GM12874 (cell line): ENCODE measurements around the gene FURIN.

Experiments
- TF ChIP-seq, protein P1 (sequence below): IDR thresholded peaks from 2 replicates; pipeline ENCODE4 v1.5.1; 2011; ENCODE audit warnings: low read depth, mild to moderate bottlenecking, control low read depth, low read length, moderate library complexity; ENCODE audit not compliant: insufficient read depth

Gene FURIN

DNA sequence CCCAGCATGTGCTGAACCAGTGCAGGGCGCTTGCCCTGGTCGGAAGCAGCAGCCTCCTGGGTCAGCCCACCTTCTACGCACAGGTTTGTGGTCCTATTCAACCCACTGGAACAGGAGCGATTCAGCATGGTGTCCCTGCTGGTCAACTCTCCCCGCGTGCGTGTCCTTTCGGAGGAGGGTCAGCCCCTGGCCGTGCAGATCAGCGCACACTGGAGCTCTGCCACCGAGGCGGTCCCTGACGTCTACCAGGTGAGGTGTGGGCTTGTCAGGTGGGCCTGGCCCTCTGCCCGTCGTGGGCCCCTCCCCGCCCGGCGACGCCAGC is 42.9 kb downstream of the FURIN start:
- TF ChIP-seq, protein P1, sequence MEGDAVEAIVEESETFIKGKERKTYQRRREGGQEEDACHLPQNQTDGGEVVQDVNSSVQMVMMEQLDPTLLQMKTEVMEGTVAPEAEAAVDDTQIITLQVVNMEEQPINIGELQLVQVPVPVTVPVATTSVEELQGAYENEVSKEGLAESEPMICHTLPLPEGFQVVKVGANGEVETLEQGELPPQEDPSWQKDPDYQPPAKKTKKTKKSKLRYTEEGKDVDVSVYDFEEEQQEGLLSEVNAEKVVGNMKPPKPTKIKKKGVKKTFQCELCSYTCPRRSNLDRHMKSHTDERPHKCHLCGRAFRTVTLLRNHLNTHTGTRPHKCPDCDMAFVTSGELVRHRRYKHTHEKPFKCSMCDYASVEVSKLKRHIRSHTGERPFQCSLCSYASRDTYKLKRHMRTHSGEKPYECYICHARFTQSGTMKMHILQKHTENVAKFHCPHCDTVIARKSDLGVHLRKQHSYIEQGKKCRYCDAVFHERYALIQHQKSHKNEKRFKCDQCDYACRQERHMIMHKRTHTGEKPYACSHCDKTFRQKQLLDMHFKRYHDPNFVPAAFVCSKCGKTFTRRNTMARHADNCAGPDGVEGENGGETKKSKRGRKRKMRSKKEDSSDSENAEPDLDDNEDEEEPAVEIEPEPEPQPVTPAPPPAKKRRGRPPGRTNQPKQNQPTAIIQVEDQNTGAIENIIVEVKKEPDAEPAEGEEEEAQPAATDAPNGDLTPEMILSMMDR, result no peak

DNA sequence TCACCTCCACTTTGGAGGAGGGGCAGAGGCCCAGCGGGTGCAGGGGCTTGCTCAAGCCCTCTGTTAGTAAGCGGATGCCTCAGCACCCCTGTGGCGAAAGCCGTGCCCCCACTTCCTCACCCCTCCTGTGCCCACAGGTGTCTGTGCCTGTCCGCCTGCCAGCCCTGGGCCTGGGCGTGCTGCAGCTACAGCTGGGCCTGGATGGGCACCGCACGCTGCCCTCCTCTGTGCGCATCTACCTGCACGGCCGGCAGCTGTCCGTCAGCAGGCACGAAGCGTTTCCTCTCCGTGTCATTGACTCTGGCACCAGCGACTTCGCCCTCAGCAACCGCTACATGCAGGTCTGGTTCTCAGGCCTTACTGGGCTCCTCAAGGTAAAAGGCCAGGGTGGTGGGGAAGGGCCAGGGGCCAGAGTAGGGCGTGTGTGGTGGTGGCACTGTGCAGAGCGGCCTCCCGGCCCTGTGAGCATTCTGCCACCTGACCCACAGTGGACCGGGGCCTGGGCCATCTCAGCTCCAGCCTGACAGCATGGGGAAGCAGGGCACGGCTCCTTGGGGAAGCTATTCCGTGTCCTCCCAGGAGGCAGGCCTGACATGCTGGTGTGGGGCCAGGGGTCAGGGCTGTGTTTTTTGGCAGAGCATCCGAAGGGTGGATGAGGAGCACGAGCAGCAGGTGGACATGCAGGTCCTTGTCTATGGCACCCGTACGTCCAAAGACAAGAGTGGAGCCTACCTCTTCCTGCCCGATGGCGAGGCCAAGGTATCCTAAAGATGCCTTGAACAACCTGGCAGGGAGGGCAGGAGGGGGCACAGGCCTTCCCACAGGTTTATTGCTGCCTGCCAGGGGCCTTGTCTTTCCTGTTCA is 43.8 kb downstream of the FURIN start:
- TF ChIP-seq, protein P1, result no peak

DNA sequence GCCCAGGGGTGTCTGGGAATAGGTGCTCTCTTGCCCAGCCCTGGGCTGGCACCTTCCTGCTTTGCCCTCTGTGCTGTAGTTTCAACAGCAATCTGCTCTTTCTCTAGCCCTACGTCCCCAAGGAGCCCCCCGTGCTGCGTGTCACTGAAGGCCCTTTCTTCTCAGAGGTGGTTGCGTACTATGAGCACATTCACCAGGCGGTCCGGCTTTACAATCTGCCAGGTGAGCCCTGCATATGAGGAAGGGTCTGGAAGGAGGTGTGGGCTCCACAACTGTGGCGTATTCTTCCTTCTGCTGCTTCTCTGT is 44.3 kb downstream of the FURIN start:
- TF ChIP-seq, protein P1, result no peak

DNA sequence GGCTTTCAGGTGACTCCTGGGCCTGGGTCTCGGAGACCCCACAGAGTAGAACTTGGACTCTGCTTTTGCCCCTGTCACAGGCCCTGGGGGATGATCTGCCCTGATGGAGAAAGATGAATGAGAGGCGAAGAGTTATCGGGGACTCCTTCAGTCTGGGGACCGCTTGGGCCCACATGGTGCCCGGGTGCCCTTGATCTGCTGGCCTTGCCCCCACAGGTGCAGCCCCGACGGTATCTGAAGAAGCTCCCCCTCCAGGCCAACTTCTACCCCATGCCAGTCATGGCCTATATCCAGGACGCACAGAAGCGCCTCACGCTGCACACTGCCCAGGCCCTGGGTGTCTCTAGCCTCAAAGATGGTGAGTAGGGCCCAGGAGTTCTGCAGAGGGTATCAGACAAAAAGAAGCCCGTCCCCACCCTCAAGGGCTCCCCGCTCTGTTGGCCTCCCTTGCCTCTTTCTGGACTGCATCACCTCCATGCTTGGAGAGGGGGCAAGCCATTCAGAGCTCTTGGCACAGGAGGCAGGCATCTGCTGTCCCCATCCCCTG is 45.1 kb downstream of the FURIN start:
- TF ChIP-seq, protein P1, result no peak

DNA sequence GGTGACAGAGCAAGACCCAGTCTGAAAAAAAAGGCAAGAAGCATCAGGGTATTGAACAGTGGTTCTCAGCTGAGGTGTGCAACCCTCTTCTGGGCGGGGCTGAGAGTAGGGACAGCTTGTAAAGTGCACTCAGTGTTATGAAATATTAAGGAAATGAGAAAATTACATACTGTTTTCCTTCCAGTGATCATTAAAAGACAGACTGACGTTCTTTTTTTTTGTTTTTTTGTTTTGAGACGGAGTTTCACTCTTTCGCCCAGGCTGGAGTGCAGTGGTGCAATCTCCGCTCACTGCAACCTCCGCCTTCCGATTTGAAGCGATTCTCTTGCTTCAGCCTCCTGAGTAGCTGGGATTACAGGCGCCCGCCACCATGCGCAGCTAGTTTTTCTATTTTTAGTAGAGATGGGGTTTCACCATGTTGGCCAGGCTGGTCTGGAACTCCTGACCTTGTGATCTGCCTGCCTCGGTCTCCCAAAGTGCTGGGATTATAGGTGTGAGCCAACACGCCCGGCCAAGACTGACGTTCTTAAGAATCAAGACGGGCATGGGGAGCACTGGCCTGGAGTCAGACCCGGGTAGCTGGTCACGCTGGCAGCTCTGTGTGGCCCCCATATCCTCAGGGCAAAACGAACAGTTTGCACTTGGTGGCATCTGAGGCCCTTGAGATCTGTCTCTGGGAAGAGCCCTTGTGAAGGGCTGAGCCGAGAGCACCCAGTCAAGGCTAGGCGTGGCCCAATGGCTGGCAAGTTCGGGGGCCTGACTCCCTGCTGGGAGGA is 46.1 kb downstream of the FURIN start:
- TF ChIP-seq, protein P1, result no peak

DNA sequence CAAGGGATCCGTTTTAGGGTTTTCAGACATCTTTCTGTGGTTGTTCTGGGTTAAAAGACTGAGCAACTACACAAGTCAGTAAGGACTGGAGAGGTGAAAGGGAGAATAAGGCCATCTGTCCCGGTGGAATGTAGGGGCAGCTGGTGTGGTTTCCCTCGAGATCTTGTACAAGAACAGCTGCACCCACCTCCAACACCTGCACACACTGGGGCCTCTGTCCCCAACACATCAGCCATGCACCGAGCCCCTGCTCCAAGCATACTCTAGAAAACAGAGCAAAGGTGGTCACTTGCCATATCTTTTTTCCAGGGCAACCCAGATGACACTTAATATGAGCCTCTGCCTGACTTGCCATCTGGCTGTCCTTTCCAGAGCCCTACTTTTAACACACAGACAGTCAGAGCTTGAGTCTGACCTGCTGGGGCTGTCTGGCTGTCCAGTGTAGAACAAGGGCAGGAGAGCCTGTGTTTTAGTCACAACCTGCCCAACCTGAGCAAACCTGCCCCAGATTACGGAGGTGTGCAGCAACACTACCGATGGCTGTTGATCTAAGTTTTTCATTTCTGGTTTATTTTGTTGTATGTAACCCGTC is 46.9 kb downstream of the FURIN start:
- TF ChIP-seq, protein P1, result no peak

DNA sequence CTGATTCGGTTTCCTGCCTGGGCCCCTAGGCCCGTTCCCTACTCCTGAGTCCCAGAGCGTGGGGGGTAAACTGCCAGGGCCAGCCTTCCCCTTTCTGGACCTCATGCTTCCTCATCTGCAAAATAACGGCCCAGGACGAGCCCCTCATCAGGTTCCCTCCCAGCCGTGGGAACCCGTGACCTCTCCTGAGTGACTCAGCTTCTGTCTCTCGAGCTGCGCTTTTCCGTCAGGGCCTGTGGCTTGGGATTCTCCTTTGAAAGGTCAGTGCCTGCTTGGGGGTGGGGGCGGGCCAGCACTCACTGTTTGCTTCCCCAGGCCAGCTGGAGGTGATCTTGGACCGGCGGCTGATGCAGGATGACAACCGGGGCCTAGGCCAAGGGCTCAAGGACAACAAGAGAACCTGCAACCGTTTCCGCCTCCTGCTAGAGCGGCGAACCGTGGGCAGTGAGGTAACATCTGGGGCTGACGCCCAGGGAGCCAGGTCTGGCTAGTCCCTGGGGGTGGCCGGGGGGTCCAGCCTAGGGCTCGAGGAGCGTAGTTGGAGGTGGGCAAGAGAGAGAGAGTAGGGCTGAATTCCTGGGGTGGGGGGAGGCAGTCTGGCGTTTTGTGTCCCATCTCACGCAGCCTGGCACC is 47.5 kb downstream of the FURIN start:
- TF ChIP-seq, protein P1, result no peak
